Measurements from ENCODE around the gene CHST6.
"Not testable (repeated sequence)": the region's sequence is repeated elsewhere in the genome, so short reads cannot be mapped to it uniquely, and the experiment has no call there.

CHST6 gene

DNA sequence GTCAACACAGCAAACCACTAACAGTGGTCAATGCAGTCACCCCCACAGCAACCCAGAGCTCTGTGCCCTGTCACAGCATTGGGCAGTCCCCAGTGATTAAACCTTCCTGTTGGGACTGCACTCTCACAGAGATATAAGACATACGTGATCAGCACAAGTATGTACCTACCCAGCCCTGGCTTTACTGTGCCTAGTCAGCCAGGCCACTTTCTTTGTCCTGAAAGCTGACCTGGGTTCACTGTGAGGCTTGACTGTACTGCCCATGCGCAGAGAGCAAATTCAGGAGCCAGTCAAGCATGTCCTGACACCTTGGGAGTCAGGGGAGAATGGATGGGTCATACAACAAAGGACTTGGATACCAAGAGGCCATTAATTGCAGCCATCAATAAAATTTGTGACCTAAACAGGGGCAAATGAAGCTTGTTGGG lies 19.8 kb downstream of the CHST6 start:
- no peak for DNase-seq (ENCODE audit: low spot score)

- DNase-seq (ENCODE audit: low spot score) = no peak
Observed at GRCh38 chr16:75472908-75473877, 22.0 kb downstream of the CHST6 start.

DNA sequence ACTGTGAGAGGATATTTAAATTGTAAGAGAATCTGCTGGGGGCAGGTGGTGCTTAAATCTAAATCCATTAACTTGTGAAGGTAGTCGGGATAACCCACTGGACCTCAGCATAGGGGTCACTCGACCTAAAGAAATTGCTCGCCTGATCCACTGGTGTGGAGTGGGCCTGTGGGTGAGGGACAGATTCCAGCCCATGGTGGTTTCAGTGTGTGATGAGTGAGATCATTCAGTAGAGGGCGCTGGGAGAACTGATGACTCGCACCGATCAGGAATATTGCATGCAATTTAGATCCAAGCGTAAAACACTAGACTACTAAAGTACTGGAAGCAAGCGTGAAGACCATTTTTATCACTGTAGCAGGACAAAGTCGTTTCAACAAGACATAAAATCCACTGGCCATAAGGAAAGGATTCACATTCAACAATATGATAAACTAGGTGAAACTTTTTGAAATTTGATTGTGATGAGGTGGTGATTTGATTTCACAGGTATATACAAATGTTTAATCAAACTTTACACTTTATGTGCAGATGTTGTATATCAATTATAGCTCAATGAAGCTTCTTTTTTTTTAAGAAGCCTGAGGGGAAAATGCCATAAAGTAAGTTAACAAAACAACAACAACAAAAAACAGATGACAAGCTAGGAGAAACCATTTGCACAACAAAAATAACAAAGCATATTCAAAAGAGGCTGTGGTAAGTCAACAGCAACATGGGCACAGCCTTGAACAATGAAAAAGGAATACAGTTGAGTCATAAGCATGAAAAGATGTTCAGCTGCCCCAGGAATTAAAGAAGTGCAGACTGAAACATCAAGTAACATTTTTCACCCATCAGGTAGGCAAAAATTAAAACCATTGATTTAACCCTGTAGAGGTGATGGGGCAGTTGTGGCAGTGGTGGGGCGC lies 23.3 kb downstream of the CHST6 start:
- peak; percentile 84 for DNase-seq (ENCODE audit: low spot score)

DNA sequence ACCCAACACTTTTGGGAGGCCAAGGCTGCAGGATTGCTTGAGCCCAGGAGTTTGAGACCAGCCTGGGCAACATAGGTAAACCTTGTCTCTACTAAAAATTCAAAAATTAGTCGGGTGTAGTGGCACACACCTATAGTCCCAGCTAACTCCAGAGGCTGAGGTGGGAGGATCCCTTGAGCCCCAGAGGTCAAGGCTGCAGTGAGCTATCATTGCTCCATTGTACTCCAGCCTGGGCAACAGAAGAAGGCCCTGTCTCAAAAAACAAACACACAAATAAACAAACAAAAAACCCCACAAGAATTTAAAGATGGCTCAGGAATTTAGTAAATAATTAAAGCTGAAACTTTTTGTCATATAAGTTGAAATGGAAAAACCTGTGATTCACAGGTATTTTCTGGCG lies 28.5 kb downstream of the CHST6 start:
- no peak for DNase-seq (ENCODE audit: low spot score)

GRCh38 chr16:75464122-75464918 lies 30.9 kb downstream of the CHST6 start, which contains the start of gene TMEM170A:
Gene TMEM170A, minus strand, starts transcription at chr16:75464689. Its CDS starts 89 bp downstream, at chr16:75464600.
- peak; percentile 97 for DNase-seq (ENCODE audit: low spot score)

GRCh38 chr16:75463389-75464121 lies 31.7 kb downstream of the CHST6 start:
- peak; percentile 44 for DNase-seq (ENCODE audit: low spot score)

- DNase-seq (ENCODE audit: low spot score) = no peak
Observed at GRCh38 chr16:75462806-75463205, 32.4 kb downstream of the CHST6 start.

GRCh38 chr16:75461575-75461974 lies 33.7 kb downstream of the CHST6 start:
- no peak for DNase-seq (ENCODE audit: low spot score)

- no peak for DNase-seq (ENCODE audit: low spot score)
Observed at GRCh38 chr16:75460446-75460845, 34.8 kb downstream of the CHST6 start.

DNA sequence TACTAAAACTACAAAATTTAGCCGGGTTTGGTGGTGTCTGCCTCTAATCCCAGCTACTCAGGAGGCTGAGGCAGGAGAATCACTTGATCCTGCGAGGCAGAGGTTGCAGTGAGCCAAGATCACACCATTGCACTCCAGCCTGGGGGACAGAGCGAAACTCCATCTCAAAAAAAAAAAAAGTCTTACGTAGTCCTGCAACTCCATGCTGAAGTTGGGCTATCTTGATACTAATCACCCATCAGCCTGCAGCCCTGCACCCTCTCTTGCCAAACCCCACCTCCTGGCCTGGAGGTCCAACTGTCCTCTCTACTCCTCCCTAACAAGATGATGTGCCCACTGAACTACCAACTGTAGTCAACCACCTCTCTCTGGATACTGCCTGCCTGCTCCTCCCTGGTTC lies 35.5 kb downstream of the CHST6 start:
- DNase-seq (ENCODE audit: low spot score) = no peak

DNA sequence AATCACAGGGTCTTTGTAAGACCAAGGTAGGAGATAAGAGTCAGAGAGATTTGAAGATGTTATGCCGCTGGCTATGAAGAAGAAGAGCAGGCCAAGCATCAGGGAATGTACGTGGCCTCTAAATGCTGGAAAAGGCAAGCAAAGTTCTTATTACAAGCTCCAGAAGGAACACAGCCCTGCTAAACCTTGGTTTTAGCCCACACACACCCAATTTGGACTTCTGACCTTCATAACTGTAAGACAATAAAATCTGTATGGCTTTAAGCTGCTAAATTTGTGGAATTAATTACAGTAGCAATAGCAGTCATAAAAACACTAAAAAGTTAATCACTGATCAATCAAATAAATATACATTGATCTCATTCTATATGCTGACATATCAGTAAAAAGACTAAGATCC lies 36.8 kb downstream of the CHST6 start:
- no peak for DNase-seq (ENCODE audit: low spot score)

DNA sequence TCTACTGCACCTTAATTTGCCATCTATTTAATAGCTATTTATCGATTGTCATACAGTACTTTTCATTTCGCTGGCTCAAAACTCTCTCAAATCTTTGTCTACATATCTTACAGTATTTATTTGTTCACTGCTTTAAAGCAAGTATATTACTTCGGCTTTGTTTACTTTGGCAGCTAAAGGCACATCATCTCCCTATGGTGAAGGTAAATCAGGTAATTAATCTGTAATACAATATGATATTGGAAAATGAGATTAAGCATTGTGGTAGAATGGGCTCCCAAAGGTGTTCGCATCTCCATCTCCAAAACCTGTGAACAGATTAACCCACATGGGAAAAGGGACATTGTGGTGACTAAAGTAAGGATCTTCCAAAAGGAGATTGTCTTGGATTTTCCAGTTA lies 37.2 kb downstream of the CHST6 start:
- DNase-seq (ENCODE audit: low spot score) = no peak

- DNase-seq (ENCODE audit: low spot score) = no peak
Observed at GRCh38 chr16:75457485-75458021, 37.7 kb downstream of the CHST6 start.

GRCh38 chr16:75456971-75457370 lies 38.3 kb downstream of the CHST6 start:
- no peak for DNase-seq (ENCODE audit: low spot score)

DNA sequence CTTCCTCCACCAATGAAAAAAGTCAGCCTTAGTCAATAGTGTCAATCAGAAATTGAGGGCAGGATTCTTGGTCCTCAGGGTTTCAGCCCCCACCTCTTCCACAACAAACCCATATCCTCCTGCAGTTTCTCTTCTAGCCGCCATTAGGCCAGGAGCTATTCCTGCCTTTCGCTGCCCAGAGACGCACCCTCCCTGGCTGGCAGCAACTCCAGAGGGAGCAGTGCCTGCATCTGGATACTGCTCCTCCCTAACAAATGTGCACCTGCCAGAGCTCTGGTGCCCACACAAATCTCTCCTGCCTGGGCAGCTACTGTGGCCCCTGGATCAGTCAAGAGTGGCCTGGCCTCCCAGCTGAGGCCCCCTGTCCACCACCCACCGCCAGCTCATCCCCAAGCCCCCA lies 38.8 kb downstream of the CHST6 start:
- not testable (repeated sequence) for DNase-seq (ENCODE audit: low spot score)

GRCh38 chr16:75455677-75456076 lies 39.6 kb downstream of the CHST6 start:
- DNase-seq (ENCODE audit: low spot score) = no peak

DNA sequence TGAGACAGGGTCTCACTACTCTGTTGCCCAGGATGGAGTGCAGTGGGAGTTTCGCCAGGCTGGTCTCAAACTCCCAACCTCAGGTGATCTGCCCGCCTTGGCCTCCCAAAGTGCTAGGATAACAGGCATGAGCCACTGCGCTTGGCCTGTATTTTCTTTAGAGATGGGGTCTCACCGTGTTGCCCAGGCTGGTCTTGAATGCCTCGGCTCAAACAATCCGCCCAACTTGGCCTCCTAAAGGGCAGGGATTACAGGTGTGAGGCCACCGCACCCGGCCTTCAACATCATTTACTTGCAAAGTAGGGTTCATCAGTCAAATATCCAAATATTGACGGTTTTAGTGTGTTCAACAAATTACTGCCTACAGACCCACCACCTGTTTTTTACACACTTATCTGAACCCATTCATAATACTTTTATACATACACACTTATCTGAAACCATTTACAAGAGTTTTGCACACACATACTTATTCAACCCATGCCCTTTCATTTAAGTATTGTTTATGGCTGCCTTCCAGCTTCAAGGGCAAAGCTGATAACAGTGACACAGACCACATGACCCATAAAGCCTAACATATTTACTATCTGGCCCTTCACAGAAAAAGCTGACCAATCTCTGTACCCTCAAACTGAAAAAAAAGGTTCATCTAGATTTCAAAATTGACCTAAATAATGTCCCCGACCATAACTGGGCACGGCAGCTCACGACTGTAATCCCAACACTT lies 42.6 kb downstream of the CHST6 start:
- DNase-seq (ENCODE audit: low spot score) = no peak

- peak; percentile 37 for DNase-seq (ENCODE audit: low spot score)
Observed at GRCh38 chr16:75446416-75446815, 48.8 kb downstream of the CHST6 start.

DNA sequence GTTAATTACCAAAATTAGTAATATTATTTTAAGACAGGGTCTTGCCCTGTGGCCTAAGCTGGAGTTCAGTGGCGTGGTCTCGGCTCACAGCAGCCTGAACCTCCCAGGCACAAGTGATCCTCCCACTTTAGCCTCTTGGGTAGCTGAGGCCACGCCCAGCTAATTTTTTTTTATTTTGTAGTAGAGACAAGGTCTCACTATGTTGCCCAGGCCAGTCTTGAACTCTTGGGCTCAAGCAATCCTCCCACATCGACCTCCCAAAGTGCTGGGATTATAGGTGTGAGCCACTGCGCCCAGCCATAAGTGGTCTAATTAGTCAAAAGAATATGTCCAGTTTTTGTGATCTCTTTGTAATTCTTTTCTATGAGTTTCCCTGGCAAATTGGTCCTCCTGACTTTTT lies 49.9 kb downstream of the CHST6 start:
- no peak for DNase-seq (ENCODE audit: low spot score)

- DNase-seq (ENCODE audit: low spot score) = no peak
Observed at GRCh38 chr16:75443298-75443697, 51.9 kb downstream of the CHST6 start.
